ENCODE data around the gene TTLL11.

The TTLL11 gene

DNA sequence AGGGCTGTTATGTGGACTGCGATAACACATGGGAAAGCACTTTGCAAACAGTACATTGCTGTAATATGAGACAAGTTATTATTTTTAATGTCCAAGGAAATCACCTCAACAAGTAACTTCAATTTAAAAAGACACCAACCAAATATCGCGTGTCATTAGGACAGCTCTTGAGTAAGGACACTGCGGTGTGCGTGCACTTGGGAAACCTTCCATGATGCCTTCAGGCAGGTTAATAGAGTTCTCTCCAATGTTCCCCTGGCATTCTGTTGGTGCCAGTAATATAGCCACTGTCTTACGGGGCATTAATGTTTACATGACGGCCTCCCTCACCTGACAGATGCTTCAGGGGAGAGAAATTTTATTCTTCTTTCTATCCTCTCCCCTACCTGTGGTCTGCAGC lies 42.9 kb downstream of the TTLL11 start:
- TF ChIP-seq, protein P1, sequence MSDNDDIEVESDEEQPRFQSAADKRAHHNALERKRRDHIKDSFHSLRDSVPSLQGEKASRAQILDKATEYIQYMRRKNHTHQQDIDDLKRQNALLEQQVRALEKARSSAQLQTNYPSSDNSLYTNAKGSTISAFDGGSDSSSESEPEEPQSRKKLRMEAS (IDR thresholded peaks at IDR 0.05; ENCODE audit: low read depth, low read length): no peak
- no peak for DNase-seq (ENCODE audit: low read depth)
- no peak overlapping the region for H3K4me3 ChIP-seq (ENCODE audit: low read depth, low read length)

DNA sequence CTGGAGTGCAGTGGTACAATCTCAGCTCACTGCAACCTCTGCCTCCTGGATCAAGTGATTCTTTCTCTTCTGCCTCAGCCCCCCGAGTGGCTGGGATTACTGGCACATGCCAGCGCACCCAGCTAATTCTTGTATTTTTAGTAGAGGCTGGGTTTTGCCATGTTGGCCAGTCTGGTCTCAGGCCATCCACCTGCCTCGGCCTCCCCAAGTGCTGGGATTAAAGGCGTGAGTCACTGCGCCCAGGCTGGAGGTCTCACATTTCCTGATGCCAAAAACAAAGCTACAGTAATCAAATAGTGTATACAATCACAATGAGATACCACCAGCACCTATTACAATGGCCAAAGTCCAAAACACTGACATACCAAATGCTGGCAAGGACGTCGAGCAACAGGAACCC lies 51.1 kb downstream of the TTLL11 start:
- TF ChIP-seq POLR2A (IDR thresholded peaks at IDR 0.05; ENCODE audit: extremely low read depth, insufficient read length) (no peak), MYC (IDR thresholded peaks at IDR 0.05; ENCODE audit: low read depth, low read length) (no peak)
- TF ChIP-seq, protein P2, sequence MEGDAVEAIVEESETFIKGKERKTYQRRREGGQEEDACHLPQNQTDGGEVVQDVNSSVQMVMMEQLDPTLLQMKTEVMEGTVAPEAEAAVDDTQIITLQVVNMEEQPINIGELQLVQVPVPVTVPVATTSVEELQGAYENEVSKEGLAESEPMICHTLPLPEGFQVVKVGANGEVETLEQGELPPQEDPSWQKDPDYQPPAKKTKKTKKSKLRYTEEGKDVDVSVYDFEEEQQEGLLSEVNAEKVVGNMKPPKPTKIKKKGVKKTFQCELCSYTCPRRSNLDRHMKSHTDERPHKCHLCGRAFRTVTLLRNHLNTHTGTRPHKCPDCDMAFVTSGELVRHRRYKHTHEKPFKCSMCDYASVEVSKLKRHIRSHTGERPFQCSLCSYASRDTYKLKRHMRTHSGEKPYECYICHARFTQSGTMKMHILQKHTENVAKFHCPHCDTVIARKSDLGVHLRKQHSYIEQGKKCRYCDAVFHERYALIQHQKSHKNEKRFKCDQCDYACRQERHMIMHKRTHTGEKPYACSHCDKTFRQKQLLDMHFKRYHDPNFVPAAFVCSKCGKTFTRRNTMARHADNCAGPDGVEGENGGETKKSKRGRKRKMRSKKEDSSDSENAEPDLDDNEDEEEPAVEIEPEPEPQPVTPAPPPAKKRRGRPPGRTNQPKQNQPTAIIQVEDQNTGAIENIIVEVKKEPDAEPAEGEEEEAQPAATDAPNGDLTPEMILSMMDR (IDR thresholded peaks at IDR 0.05; ENCODE audit: low read depth, low read length): no peak
- TF ChIP-seq, protein P1 (IDR thresholded peaks at IDR 0.05; ENCODE audit: low read depth, low read length): no peak
- H3K4me3 ChIP-seq (ENCODE audit: low read depth, low read length): no peak overlapping the region
- no peak for DNase-seq (ENCODE audit: low read depth)

DNA sequence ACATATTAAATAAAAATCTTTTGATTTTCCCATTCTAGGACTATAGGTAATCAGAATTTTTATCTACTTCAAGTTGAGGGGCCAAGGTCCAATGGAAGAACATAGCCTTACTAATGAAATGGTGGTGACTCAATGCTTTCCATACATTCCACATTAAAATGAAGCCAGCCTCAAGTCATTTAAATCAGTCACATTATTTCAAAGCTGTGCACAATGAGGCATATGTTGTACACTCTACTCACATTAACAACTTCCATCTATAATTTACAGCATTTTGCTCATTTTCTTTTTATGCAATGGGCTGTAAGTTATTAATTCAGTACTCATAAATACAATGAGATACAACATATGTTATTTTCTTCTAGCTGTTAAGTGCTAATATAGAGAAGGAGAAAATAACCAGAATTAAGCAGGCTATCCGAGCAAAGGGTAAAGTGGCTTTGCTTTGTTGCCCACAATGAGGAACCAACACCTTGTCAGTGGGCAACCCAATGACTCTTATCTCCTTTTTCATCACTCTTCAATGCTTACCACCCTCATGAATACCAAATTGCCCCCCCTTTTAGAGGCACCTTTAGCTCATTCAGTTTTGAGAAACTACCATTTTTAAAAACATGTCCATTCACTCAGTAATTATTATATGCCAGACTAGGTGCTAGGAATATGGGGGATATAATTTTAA lies 52.4 kb downstream of the TTLL11 start:
- TF ChIP-seq POLR2A (IDR thresholded peaks at IDR 0.05; ENCODE audit: extremely low read depth, insufficient read length) (no peak), MYC (IDR thresholded peaks at IDR 0.05; ENCODE audit: low read depth, low read length) (no peak)
- TF ChIP-seq, protein P1 (IDR thresholded peaks at IDR 0.05; ENCODE audit: low read depth, low read length): no peak
- TF ChIP-seq, protein P2 (IDR thresholded peaks at IDR 0.05; ENCODE audit: low read depth, low read length): no peak
- no peak for DNase-seq (ENCODE audit: low read depth)
- no peak overlapping the region for H3K4me3 ChIP-seq (ENCODE audit: low read depth, low read length)

DNA sequence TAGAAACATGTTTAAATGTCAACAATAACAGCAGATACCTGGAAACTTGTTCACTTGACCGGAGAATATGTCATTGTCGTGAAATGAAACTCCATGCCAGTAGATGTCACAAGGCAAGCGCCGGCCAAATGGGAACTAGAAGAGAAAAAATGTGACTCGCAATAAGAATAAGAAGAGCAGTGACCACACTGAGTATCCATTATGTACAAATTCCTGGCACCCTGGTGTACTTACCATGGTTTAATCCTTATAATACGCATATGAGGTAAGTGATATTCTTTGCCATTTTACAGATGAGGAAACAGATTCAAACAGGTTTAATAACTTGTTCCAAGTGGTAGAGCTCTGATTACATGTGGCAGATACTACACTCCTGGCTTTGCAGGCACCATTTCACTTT lies 53.9 kb downstream of the TTLL11 start:
- DNase-seq (ENCODE audit: low read depth): no peak
- TF ChIP-seq POLR2A (IDR thresholded peaks at IDR 0.05; ENCODE audit: extremely low read depth, insufficient read length) (no peak), MYC (IDR thresholded peaks at IDR 0.05; ENCODE audit: low read depth, low read length) (no peak)
- TF ChIP-seq, protein P2 (IDR thresholded peaks at IDR 0.05; ENCODE audit: low read depth, low read length): no peak
- TF ChIP-seq, protein P1 (IDR thresholded peaks at IDR 0.05; ENCODE audit: low read depth, low read length): no peak
- H3K4me3 ChIP-seq (ENCODE audit: low read depth, low read length): no peak overlapping the region

DNA sequence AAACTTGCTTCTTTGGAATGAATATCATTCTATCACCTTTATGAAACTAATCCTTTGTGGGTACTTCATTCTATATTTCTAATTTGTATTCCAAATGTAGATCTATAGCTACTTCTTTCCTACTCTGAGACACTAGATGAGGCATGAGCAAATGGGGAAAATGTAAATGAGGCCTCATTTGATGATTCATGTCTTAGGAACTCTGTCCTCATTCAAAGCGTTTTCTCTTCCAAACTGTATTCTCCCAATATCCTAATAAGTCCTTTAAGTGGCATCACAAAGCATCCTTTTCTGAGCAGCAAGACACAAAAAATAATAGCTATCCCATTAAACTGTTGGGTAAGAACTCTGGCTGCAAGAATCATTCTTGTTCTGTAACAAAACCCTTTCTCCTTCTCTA lies 56.1 kb downstream of the TTLL11 start:
- DNase-seq (ENCODE audit: low read depth): no peak
- TF ChIP-seq, protein P1 (IDR thresholded peaks at IDR 0.05; ENCODE audit: low read depth, low read length): no peak
- TF ChIP-seq MYC (IDR thresholded peaks at IDR 0.05; ENCODE audit: low read depth, low read length) (no peak), POLR2A (IDR thresholded peaks at IDR 0.05; ENCODE audit: extremely low read depth, insufficient read length) (no peak)
- TF ChIP-seq, protein P2 (IDR thresholded peaks at IDR 0.05; ENCODE audit: low read depth, low read length): no peak
- H3K4me3 ChIP-seq (ENCODE audit: low read depth, low read length): no peak overlapping the region

DNA sequence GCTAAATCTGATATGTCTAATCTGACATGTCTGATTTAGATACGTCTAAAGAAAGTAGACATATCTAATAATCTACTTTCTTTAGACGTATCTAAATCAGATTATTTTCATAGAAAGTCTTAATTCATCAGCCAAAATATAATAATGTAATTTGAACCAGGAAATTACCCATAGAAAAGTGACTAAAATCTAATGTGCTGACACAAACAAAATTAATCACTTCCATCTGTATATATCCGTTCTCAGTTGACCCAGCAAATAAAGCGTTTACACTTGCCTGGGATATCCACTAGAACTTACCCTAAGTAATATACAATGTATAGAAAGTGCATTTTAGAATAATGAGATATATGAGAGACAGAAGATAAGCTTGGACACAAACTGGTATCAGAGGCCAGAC lies 56.7 kb downstream of the TTLL11 start:
- H3K4me3 ChIP-seq (ENCODE audit: low read depth, low read length): no peak overlapping the region
- TF ChIP-seq MYC (IDR thresholded peaks at IDR 0.05; ENCODE audit: low read depth, low read length) (no peak), POLR2A (IDR thresholded peaks at IDR 0.05; ENCODE audit: extremely low read depth, insufficient read length) (no peak)
- TF ChIP-seq, protein P2 (IDR thresholded peaks at IDR 0.05; ENCODE audit: low read depth, low read length): no peak
- TF ChIP-seq, protein P1 (IDR thresholded peaks at IDR 0.05; ENCODE audit: low read depth, low read length): no peak
- no peak for DNase-seq (ENCODE audit: low read depth)
